Spinal cord (tissue), 10 donors: ENCODE data around the gene BCAR3. TPM values are rescaled to one million over a fixed set of nuclear protein-coding genes. Genes with fewer than 3 reads are reported as not detected.

ENCODE experiments used
- DNase-seq, 6 donors: peaks; one replicate each; pipeline versions ENCODE4 v3.0.0 to v3.0.0-alpha.2; 2013 to 2015; ENCODE audit warnings: low spot score in 6 of 6, low read depth in 4 of 6
- H3K27ac ChIP-seq: one replicate; pipeline ENCODE4 v1.5.1; 2013; ENCODE audit warnings: low read depth, low read length, control low read depth
- H3K27me3 ChIP-seq: one replicate; pipeline ENCODE4 v1.6.1; 2013; ENCODE audit warnings: low read length; ENCODE audit not compliant: control insufficient read depth, insufficient read depth
- H3K36me3 ChIP-seq: one replicate; pipeline ENCODE4 v1.6.1; 2013; ENCODE audit warnings: low read length; ENCODE audit not compliant: control insufficient read depth, insufficient read depth
- H3K4me1 ChIP-seq: one replicate; pipeline ENCODE4 v1.6.1; 2013; ENCODE audit warnings: low read length; ENCODE audit not compliant: control insufficient read depth, insufficient read depth
- H3K4me3 ChIP-seq: one replicate; pipeline ENCODE4 v1.5.1; 2013; ENCODE audit warnings: low read depth, low read length, control low read depth
- H3K9me3 ChIP-seq: one replicate; pipeline ENCODE4 v1.6.1; 2013; ENCODE audit warnings: low read length; ENCODE audit not compliant: control insufficient read depth, insufficient read depth
- WGBS: methylation state at CpG from one replicate; pipeline ENCODE4 v1.1.5; 2013; ENCODE audit warnings: missing lambda C conversion rate; ENCODE audit not compliant: insufficient coverage; 5-methylcytosine and 5-hydroxymethylcytosine counted together
- polyA plus RNA-seq, 2 donors: library from polyadenylated mRNA; unstranded; fragments of 120-200 nt; gene quantifications; one replicate each; pipeline ENCODE4 v1.2.1, GENCODE V29; 2013; ENCODE audit not compliant: insufficient read length in 2 of 2
- total RNA-seq, 2 donors: library from RNA; depleted of rRNA in 1 of 2; stranded (reverse); fragments of 120-200 nt in 1 of 2; fragments of >200 nt in 1 of 2; gene quantifications; one replicate each; pipeline versions ENCODE4 v1.2.3 to v1.2.4, GENCODE V29; 2013 to 2014
- donor health status: healthy.

BCAR3 gene
- total and polyA plus RNA-seq, 4 donors, result 10.4 to 16.7 (median 14.3) TPM

DNA sequence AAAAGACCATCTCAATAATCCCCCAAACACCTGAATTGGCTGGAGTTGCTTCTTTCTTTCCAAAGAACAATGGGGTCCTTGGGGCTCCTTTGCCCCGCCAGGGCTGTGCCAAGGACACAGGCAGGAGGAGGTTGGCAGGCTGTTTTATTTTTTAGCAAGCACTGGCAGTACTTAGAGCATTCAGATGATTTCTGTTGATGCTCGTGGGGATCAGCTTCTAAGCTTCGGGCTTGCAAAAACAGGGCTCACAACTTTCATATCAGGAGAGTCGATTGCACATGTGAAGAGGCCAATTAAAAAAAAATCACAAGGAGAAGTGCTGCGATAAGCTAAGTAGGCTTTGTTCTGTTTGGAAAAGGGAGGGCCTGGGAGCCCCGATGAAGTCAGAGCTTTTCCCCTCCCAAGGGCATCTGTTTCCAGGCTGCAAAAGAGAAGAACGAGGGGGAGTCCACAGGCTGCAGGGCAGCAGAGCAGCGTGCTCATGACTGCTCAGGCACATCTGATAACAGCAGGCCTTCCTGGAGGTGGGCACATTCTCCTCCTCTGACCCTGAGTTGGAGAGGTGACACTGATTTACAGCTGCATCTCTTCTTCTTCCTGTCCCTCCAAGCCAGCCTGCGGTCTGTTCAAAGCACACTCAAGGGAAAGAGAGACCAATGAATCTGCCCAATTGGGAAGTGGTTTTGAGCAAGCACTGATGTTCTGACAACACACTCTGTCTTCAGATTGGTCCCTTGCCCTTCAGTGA, 27.3 kb upstream of the BCAR3 start:
- Histone ChIP-seq H3K27me3 (no peaks in the 10 kb centered on the region), H3K4me1 (peaks cover 11% of the 10 kb centered on the region), H3K4me3 (no peak overlapping the region), H3K9me3 (no peaks in the 10 kb centered on the region), H3K27ac (no peak overlapping the region), H3K36me3 (no peaks in the 10 kb centered on the region)
- WGBS, result 18% methylated on average over 6 of the region's 9 CpGs
- peak in 3 of 6 donors; percentile 15 to 64 (median 45) for DNase-seq

DNA sequence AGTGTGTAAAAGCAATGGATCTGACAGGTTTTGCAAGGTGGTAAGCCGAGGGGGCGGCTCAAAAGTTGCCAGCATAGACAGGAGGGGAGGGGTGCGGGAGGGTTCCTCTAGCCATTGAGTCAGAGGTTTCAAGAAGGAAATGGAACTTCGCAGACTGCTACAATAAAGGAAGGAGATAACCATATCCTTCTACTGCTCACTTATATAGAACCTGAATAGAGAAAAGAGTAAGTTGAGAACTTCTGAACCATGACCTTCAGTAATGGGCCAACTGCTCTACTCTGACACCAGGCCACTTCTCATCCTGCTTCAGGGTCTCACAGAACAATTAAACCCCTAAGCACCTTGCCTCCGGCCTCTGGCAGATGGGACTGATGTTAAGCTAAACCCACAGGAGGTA, 26.3 kb upstream of the BCAR3 start:
- Histone ChIP-seq H3K4me3 (no peak overlapping the region), H3K4me1 (peaks cover 11% of the 10 kb centered on the region), H3K27me3 (no peaks in the 10 kb centered on the region), H3K27ac (no peak overlapping the region), H3K36me3 (no peaks in the 10 kb centered on the region), H3K9me3 (no peaks in the 10 kb centered on the region)
- DNase-seq, result no peak
- WGBS, result 100% methylated on average over 3 of the region's 5 CpGs

DNA sequence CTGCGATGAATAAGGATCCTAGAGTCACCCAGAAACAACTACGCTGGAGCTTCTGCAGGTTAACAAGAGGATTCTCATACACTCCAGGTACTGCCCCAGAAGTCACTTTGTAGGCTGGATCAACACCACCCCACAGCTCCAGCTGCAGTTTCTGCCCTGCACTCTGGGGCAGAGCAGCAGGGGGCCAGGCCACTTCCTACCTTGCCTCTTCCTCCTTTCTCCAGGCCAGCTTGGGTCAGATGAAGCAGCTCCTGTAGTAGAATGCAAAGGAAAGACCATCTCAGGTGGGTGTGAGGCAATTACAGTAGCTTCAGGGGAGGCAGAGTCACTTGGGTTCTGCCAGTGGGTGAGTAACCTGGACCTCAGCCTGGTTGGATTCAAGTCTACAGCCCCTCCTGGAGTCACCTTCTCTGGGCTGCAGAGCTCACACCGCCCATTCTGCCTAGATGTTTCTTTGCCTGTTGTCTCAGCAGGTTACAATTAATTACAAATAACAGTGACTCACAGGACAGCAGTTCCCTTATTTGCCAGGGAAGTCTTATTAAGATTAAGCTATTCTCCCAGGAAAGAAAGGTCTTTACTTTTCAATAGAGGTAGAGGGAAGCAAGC, 24.4 kb upstream of the BCAR3 start:
- DNase-seq, result no peak
- Histone ChIP-seq H3K36me3 (no peaks in the 10 kb centered on the region), H3K27ac (no peak overlapping the region), H3K9me3 (no peaks in the 10 kb centered on the region), H3K27me3 (no peaks in the 10 kb centered on the region), H3K4me3 (no peak overlapping the region), H3K4me1 (peaks cover 30% of the 10 kb centered on the region)
- 100% methylated on average over 1 of the region's 3 CpGs for WGBS

DNA sequence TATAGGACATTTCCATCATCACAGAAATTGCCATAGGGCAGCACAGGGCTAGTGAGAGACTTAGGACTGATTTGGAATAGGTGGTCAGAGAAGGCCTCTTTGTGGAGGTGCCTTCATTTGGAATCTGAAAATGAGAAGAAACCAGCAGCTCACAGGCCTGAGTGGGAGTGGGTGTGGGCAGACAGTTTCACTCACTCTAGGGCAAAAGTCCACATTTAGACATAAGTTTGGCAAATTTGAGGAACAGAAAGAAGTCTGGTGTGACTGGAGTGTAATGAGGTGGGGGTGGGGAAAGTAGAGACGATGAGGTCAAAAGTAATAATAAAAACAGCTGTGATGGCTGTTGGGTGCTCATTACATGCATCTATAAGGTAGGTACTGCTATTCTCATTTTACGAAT, 22.4 kb upstream of the BCAR3 start:
- Histone ChIP-seq H3K27ac (no peak overlapping the region), H3K36me3 (no peaks in the 10 kb centered on the region)
- WGBS, result 80% methylated on average over 1 of the region's 2 CpGs

DNA sequence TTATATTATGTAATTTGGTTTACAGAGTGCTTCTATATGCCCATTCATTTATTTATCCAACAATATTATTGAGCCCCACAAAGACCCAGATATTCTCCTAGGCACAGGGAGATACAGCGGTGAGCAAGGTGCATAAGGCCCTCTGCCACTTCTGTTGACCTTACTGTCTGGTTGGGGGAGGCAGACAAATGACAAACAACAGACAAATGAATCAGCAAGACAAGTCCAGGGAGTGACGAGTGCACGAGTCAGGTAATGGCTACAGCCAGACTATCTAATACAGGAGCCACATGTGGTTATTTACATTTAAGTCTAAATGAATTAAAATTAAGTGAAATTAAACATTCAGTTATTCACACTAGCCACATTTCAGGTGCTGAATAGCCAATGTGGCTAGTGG, 22.0 kb upstream of the BCAR3 start:
- Histone ChIP-seq H3K27me3 (no peaks in the 10 kb centered on the region), H3K9me3 (no peaks in the 10 kb centered on the region), H3K4me3 (no peak overlapping the region), H3K27ac (no peak overlapping the region), H3K36me3 (no peaks in the 10 kb centered on the region), H3K4me1 (peaks cover 24% of the 10 kb centered on the region)
- WGBS, result 100% methylated on average over 1 of the region's 3 CpGs
- DNase-seq, result no peak

More for the DNA sequence above, 22.4 kb upstream of the BCAR3 start:
- DNase-seq, result no peak
- Histone ChIP-seq H3K4me1 (peaks cover 28% of the 10 kb centered on the region), H3K4me3 (no peak overlapping the region), H3K9me3 (no peaks in the 10 kb centered on the region), H3K27me3 (no peaks in the 10 kb centered on the region)

DNA sequence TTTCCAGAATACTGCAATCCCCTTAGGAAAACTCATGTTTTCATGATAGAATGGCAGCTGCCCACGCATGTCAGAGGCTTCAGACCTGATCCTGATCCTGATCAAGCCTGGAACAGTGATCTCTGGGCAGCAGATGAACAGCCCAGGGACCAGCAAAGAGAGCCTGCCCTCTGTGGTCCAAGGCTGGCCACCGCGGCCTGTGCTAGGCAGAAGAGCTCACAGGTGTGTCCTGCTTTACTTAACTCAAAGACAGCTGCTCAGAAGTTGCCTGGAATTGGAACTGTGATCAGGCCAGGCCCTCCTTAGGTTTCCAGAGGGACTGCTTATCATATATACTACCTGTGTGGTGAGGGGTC, 21.2 kb upstream of the BCAR3 start:
- WGBS, result 65% methylated on average over 3 of the region's 3 CpGs
- no peak for DNase-seq
- peaks cover 22% of the 10 kb centered on the region for H3K4me1 ChIP-seq
- H3K36me3 ChIP-seq, result no peaks in the 10 kb centered on the region
- H3K4me3 ChIP-seq, result no peak overlapping the region
- H3K27me3 ChIP-seq, result no peaks in the 10 kb centered on the region
- no peak overlapping the region for H3K27ac ChIP-seq
- no peaks in the 10 kb centered on the region for H3K9me3 ChIP-seq

DNA sequence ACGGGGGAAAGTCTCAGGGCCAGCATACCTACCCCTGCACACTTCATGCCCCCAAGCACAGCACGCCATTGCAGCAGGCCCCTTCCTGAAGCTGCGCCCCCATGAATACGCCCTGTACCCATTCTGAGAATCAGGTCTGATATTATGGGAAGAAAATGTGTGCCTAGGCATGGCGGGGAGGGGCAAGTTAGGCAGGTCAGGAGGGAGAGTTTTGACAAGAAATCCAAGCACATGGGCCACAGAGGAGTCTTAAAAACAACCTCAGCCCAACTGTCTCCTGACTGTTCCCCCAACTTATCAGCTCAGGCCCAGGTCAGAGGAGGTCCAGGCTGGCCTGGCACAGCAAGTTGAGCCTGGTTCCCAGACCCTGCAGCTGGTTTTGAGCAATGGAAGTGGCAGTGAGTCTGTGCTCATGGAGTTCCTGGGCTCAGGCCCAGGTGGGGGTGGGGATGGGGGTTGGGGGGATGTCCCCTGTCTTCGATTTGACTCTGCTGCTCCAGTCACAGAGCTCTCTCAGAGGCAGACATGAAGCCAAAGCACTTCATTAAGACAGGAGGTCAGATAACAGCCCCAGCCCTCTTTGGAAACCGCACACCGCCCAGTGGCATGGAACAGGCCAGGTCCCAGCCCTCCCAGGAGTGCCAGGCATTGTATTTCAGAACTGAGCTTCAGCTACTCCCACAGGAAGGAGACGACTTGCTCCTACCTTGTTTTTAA, 20.6 kb upstream of the BCAR3 start:
- peaks cover 22% of the 10 kb centered on the region for H3K4me1 ChIP-seq
- DNase-seq, result no peak
- no peak overlapping the region for H3K4me3 ChIP-seq
- H3K9me3 ChIP-seq, result no peaks in the 10 kb centered on the region
- no peaks in the 10 kb centered on the region for H3K36me3 ChIP-seq
- H3K27me3 ChIP-seq, result no peaks in the 10 kb centered on the region
- WGBS, result 80% methylated on average over 5 of the region's 9 CpGs
- no peak overlapping the region for H3K27ac ChIP-seq

DNA sequence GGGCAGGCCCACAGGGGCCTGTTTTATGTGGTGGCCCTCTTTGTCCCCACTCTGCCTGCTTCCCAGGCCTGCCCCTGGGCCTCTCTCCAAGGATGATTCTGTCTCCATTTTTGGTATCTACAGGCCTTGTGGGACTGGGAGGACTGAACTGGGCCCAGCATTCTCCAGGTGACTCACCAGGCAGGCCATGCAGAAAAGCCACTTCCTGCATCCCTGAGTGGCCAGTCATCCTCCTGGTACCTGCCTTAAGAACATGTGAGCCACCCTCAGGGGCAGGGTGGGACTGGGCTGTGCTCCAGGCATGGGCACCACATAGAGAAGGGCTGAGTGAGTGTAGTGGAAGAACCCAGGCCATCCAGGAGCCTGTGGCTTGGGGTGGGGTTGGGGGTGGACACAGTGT, 20.0 kb upstream of the BCAR3 start:
- Histone ChIP-seq H3K9me3 (no peaks in the 10 kb centered on the region), H3K4me3 (no peak overlapping the region), H3K27ac (no peak overlapping the region), H3K36me3 (no peaks in the 10 kb centered on the region), H3K27me3 (no peaks in the 10 kb centered on the region), H3K4me1 (peaks cover 22% of the 10 kb centered on the region)
- DNase-seq, result no peak

DNA sequence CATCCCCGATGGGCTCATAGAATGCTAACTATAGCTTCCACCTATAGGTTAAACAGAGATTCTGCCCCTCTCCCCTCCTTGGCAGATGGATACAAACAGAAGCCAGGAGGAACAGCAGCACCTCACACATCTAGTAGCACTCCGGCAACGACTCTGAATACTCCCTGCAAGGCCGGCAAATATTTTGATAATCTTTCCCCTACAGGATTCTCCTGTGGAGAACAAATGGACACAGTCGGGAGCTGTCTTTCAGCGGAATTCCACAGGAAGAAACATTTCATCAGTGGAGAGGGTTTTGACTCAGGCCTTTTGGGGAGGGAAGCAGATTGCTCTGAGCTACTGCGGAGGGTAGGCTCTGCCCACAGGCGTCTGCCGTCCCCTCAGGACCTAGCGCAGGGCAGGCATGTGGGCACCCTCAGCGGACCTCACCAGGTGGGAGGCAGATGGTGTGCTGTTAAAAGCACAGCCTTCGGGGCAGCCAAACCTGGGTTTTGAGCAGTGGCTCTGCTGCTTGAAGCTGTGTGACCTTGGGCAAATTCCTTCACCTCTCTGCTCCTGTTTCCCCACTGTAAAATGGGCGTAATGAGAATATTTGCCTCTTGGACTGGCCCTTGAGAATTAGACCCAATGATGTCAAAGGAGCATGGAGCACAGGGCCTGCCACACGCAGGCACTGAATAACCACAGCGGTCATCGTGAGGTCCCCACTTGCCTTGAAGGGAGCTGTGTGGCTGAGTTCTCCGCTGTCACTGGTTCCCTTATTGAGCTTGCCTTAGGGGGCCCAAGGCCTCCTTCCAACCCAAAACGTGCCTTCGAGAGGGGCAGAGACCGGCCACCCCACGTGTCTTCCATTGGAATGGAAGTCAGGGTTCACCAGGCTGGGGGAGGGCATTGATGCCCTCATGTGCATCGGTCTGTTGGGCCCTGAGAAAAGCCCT, 19.2 kb upstream of the BCAR3 start:
- H3K36me3 ChIP-seq, result no peaks in the 10 kb centered on the region
- H3K4me3 ChIP-seq, result no peak overlapping the region
- H3K9me3 ChIP-seq, result no peaks in the 10 kb centered on the region
- H3K27me3 ChIP-seq, result no peaks in the 10 kb centered on the region
- peaks cover 22% of the 10 kb centered on the region for H3K4me1 ChIP-seq
- peak in 1 of 6 donors; percentile 61 for DNase-seq
- no peak overlapping the region for H3K27ac ChIP-seq
- 85% methylated on average over 18 of the region's 22 CpGs for WGBS
